Left colon (tissue), 2 donors: ENCODE data around the gene GALNT13. TPM values are rescaled to one million over a fixed set of nuclear protein-coding genes. Genes with fewer than 3 reads are reported as not detected.

Source experiments
- ATAC-seq: fragments of 200-7000 bp; cut with Tn5 transposase; one replicate; pipeline ENCODE4 v1.9.1; 2020; ENCODE audit warnings: mild to moderate bottlenecking, moderate library complexity
- DNase-seq, 2 donors: peaks; one replicate each; pipeline ENCODE4 v3.0.0-alpha.2; 2020
- intact Hi-C, 2 donors: fragments of 100-400 bp; cut with DNase I in 1 of 2; cut with micrococcal nuclease in 1 of 2; formaldehyde crosslinking; loops; one replicate each; pipeline versions ENCODE4 v1.11.2 to v1.14.0; 2022; cut with DNase I, micrococcal nuclease
- total RNA-seq, 2 donors: library from RNA; stranded (reverse); fragmentation: NEBNext Ultra II Directional; extraction: Animal tissue kit (Norgen Biotek cat#: 25700); gene quantifications; one replicate each; pipeline ENCODE4 v1.2.1, GENCODE V29; 2021
- donor health status: DM: no; HTN: no; CAD: no.
- donor health status: DM: yes; HTN: yes; CAD: no.

The GALNT13 gene
- total RNA-seq, 2 donors from 2014 or later, result 0.31 to 0.50 TPM

DNA sequence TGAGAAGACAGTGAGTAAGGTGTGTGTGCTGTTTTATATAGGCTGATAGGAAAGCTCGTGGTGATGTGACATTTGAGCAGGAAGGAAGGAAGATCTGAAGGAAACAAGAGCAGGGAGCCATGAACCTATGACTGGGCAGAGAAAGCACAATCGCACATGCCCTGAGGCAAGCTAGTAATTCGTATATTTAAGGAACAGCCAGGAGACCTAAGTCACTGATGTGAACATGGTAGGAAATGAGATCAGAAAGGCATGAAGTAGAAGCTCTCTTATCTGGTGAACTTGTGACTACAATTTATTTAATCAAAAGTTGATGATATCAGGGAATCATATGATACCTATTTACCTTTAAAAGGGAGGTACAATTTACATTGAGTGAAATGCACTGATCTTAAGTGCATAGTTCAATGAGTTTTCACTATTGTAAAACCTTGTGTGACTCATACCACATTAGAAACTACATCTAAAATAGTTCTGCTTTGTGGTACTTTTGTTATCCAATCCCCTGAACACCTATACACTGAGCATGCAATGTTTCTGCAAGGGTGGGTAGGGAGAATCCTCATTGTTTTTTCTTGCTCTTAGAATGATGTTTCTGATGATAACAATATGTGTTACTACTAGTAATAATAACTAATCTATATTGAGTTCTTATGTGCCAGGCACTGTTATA lies 67.5 kb downstream of the GALNT13 start:
- no peak for DNase-seq
- intact Hi-C loops, result no loop called here
- no peak for ATAC-seq

DNA sequence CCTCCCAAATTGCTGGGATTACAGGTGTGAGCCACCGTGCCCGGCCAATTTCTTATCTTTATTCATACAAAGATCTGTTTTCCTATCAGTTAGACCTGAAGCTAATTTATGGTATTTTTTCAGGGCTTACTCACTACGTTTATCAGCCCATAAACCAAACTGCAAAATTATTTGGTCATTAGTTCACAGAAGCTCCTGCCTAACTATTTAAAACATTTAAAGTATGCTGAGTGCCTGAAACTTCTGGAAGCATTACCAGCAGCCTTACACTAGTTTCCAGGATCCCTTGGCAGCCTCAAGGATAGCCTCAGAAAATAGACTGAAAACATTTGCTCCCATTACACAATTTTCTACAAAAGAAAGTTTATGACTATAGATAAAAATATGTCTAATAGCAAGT lies 68.8 kb downstream of the GALNT13 start:
- intact Hi-C loops, result no loop called here
- ATAC-seq (no peak), DNase-seq (no peak)

DNA sequence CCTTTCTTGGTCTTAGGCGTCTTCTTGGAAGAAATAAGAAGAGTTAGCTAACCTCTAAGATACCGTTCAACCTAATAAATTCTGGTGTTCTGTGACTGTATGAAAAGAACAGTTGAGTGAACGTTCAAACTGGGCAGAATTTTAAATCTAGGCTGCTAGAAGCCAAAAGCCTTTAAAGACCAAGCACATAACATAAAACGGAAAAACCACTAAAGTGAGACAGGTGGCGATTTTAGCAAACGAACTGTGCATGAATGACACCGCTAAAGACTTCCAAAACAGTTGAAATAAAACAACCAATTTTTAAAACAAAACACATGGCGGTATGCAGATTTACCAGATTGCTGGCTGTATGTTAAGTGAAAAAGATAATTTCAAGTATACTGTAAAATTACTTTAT lies 73.1 kb downstream of the GALNT13 start:
- DNase-seq (no peak), ATAC-seq (no peak)
- intact Hi-C loops, result no loop called here

DNA sequence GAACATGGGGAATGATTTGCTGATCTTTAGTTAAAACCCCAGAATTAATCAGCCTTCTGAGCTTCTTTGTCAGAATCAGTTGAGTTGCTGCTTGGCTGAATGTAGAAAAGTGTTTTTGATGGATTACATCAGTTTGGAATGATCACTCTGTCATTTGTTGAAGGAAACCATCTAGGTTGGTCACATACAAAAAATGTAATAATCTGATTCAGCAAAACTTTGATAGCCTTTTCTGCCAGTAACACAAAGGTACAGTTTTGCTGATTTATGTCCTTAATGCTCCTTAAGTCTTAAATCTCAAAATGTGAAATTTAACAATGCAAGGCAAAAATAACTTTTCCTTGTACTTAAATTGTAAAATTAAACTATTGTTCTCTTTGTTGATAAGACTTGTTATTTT lies 74.3 kb downstream of the GALNT13 start:
- no peak for ATAC-seq
- intact Hi-C loops, result no loop called here
- DNase-seq, result no peak

DNA sequence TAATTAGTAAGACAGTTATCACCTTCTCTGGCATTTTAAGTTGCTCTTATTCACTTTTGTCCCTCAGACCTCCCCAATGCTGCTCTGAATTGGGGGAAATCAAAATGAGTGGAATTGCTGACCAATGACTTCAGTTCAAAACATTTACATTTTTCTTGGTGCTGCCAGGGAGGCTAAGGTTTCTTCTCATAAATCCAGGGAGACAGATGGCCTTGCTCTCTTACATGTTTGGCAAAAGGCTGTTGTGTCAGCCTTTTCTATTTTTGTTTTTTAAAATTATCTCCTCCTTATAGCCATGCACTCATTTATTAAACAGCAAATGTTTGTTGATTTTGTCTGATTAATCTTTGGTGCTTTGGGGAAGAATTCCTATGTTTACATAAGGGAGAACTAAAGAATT lies 82.0 kb downstream of the GALNT13 start:
- no peak for DNase-seq
- no peak for ATAC-seq
- intact Hi-C loops, result no loop called here

DNA sequence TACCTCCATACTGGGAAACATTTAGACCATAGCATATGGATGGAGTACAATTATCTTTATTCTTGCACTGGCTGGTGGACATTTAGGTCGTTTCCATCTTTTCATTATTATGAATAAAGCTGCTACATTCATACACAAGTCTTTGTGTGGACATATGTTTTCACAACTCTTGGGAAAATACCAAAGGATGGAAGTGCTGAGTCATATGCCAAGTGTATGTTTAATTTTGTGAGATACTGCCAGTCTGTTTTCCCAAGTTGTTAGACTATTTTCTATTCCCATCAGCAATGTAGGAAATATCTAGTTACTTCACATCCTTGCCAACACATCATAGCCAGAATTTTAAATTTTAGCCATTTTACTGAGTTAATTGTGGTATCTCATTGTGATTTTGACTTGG lies 91.5 kb downstream of the GALNT13 start:
- intact Hi-C loops, result no loop called here
- ATAC-seq (no peak), DNase-seq (no peak)

DNA sequence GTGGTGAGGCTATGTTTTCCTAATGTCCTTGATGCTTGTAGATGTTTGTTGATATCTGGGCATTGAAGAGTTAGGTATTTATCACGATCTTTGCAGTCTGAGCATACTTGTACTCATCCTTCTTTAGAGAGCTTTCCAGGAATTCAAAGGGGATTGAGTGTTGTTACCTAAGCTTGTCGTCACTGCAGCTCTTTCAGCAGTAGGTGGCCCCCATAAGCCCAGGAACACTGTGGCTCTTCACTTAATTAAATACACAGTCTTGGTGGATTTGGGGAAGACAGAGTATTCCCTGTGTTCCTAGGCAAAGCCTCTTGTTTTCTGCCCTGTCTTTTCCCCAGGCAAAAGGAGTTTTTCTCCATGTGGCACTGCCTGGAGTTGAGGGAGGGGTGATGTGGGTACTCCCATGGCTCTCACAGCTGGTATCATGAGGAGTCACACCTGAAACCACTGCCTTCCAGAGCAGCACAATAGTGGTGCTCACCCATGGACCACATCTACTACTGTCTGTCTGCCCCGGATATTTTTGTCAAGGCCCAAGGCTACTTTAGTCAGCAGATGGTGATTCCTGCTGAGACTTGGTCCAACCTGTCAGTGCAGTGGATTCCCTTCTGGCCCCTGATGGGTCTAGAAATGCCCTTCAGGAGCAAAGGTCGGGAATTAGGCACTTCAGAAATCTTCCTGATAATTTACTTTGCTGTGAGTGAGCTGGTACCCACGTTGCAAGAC lies 95.7 kb downstream of the GALNT13 start:
- no peak for ATAC-seq
- intact Hi-C loops, result no loop called here
- no peak for DNase-seq

DNA sequence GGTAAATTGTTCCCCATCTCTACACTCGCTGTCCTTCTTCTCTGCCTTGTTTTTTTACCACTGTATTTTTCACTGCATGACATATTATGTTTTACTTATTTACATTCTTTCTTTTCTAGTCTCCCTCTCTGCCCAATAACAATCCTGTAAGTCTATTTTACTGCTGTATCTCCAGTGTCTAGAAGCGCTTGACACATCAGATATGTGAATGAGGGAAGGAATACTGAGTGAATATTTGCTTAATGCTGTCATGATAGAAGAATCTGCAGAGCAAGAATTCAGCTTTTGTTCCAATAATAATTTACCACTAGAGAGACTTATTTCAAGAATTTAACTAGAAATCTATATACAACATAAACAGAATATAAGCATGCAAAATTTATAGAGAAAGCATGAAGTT lies 99.5 kb downstream of the GALNT13 start:
- no peak for ATAC-seq
- DNase-seq, result no peak
- intact Hi-C loops, result no loop called here

DNA sequence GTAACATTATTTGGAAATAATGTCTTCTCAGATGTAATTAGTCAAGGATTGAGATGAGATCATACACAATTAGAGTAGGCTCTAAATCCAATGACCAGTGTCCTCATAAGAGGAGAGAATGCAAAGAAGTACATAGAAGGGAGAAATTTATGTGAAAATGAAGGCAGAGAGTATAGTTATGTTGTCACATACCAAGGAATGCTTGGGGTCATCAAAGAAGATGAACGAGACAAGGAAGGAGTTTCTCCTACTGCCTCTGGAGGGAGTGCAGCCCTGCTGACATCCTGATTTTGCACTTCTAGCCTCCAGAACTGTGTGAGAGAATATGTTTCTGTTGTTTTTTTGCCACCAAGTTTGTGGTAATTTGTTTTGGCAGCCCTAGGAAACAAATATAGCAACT lies 100.1 kb downstream of the GALNT13 start:
- DNase-seq, result no peak
- intact Hi-C loops, result no loop called here
- no peak for ATAC-seq

DNA sequence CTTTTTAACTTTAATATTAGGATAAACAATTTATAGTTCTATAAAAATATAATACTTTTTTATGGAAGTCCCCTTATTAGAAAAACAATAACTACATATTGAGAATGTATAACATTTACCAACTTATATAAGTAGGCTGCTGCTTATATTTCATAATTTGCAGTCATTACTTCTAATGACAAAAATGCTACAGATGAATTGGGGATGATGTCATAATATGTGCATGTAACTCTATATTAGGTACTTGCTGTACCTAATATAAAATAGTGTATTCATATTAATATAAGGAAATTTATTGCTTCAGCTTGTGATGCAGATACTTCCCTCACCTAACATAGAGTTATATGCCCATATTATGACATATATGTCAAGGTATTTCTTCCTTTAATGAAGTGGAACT lies 100.7 kb downstream of the GALNT13 start:
- no peak for DNase-seq
- intact Hi-C loops, result no loop called here
- ATAC-seq, result no peak

DNA sequence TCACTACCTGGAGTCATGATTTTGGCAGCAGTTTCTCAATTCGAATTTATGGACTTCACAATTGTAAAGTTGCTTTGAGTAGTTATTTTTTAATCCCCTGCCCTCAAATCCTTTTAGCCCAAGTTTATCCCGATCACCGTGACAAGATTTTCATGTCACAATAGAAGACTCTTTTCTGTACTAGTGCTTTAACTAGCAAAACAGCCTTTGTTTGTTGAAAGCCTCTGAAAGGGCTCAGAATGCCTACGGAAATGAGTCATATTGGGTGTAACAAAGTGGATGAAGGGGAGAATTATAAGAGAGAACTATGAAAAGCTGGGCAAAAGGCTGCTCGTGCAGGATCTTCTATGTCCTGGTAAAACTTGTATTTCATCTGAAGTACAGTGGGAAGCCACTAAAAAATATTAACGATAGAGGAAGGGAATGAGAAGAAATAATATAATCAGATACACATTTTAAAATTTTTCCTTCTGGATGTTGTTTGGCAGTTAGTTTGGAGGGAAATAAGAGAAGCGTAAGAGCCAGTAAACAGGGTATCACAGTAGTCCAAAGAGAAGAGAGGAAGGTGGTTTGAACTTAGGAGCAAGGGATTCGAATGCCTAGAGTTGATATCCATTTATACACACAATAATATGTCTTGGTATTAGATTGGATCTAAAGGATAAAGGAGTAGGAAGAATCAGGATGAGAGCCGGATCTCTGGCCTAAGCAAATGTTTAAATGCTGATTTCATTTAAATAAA lies 114.9 kb downstream of the GALNT13 start:
- intact Hi-C loops, result no loop called here
- no peak for ATAC-seq

DNA sequence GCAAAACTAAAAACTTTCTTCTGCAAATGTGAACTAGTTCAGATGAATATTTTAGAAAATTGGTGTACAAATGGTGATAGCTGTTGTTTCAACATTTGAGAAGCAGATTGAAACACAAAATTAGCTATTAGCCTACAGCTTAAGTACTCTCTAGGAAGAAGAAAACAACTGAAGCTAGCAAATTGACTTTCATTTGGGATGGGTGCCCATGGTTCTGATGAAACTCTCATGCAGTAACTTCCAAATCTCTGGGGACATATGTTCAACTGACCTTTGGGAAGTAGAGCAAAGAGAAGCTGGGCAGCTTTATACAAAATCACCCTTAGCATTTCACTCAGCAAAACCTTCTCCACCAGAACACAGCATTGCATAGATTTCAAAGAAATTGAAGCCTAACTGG lies 119.0 kb downstream of the GALNT13 start:
- intact Hi-C loops, result no loop called here
- ATAC-seq (no peak), DNase-seq (no peak)

More for the DNA sequence above, 114.9 kb downstream of the GALNT13 start:
- DNase-seq, result no peak

DNA sequence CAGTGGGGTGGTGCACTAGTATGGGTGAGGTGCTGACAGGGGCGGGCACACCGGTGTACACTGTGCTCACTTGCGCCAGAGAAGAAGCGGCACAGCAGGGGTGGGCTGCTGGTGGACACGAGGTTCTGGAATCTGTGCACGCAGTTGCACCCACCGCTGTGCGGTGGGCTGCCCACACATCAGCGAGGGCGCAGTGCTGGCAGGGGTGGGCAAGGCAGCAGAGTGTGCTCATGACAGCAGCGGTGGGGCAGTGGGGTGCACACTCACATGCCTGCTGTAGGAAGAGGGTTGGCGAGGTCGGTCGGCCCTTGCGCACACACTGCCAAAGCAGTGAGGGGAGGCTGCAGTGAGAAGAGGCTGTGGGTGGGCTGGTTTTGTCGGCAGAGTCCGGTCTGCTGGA lies 141.8 kb downstream of the GALNT13 start:
- intact Hi-C loops, result no loop called here
- ATAC-seq (no peak), DNase-seq (no peak)

DNA sequence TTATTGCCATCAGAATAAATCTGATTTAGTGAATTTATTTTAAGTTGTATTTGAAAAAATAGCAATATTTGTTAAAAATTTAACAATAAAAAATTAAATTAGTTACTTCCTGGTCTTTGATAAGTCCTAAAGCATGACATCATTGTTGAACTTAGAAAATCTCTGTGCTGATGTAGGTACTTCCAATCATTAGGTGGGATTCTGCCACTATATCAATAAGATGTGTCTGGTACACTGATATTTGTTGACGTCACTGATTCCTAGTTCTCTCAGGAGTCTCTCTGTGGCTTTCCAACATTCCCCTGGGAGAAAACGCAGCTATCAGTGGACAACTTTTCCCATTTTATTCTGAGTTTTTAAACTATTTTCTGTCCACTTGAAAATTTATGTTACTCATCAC lies 143.5 kb downstream of the GALNT13 start:
- no peak for ATAC-seq
- DNase-seq, result no peak
- intact Hi-C loops, result no loop called here

DNA sequence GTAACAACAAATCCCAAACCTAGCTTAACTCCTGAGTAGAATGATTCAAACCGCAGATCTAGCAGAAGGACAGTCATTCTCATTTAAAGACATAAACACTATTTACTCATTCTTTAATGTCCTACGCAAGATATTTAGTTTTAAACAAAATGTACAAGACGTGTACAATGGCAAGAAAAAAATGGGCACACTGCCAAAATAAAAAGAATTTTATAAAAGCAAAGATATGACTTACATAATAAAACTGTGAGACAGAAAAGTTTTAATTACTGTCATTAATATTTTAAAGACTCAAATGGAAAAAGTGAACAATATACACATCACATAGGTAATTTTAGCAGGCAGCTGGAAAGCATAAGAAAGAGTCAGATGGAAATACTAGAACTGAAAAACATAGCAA lies 157.8 kb downstream of the GALNT13 start:
- ATAC-seq (no peak), DNase-seq (no peak)
- intact Hi-C loops, result no loop called here

DNA sequence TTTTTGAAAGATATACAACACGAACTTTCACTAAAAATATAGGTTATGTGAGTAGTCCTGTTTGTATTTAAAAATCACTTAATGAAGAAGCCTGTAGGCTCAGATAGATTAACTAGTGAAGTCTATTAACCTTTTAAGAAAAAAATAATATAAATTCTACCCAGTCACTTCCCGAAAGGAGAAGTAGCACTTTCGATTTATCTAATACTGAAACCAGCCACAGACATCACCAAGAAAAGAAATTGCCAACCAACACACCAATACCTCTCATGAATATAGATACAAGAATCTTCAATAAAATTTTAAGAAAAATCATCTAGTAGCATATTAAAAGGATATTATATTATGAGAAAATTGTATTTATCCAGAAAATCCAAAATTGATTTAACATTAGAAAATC lies 160.5 kb downstream of the GALNT13 start:
- DNase-seq (no peak), ATAC-seq (no peak)
- intact Hi-C loops, result no loop called here

DNA sequence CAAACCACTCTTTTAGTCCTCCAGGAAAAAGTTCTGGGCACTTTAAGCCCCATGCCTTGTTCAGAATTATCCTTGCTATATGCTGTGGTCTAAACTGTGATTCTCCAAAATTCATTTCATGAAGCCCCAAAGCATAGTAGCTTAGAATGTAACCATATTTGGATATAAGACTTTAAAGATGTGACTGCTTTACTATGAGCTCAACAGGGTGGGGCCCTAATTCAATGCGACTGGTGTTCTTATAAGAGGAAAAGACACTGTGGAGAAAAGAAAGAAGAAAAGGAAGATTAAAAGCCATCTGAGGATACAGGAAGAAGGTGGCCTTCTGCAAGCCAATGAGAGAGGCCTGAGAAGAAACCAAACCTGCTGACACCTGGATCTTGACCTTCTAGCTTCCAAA lies 174.8 kb downstream of the GALNT13 start:
- DNase-seq (no peak), ATAC-seq (no peak)
- intact Hi-C loops, result no loop called here

DNA sequence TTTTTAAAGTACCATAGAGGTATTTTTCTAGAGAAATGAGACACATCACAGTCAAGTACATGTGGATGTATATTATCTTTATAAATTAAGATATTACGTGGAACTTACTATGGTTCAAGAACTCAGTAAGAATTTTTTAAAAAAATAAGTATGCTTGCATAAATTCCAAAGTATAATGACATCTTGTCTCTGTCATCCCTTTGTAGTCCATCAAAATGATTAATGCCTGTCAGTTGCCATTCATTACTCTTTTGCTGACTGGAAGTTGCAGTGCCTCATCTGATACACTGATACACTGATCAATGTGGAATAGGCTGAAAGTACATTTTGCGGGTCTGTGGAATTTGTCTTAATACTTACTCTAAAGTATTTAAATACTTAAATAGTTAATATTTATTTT lies 177.2 kb downstream of the GALNT13 start:
- intact Hi-C loops, result no loop called here
- DNase-seq, result no peak
- no peak for ATAC-seq

DNA sequence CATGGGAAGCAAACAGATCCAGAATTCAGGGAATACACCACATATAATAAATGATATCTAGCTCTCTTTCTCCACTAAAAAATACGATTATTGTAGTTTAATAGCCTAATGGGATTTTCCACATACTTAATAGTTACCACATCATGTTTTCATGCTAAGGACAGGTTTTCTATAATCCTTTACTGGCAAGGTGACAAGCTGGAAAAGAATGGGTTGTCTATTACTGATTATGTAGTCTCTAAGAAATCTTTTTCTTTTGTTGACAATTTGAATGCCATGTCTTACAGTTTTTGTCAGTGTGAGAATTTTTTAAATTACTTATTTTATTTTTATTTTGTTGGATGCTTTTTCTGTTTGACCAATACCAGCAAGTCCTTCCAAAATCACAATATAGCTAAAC lies 177.8 kb downstream of the GALNT13 start:
- ATAC-seq, result no peak
- no peak for DNase-seq
- intact Hi-C loops, result no loop called here

DNA sequence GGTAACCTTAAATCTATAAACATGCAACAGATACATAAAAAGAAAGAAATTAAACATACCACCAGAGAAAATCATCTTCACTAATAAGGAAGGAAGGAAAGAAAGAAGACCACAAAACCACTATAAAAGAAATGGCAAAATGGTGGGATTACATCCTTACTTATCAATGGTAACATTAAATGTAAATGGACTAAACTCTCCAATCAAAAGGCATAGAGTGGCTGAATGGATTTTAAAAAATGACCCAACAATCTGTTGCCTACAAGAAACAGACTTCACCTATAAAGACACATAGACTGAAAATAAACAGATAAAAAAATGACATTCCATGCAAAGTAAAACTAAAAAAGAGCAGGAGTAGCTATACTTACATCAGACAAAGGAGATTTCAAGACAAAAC lies 195.4 kb downstream of the GALNT13 start:
- no peak for ATAC-seq
- no peak for DNase-seq
- intact Hi-C loops, result no loop called here
